Stimulated activated CD8-positive, alpha-beta memory T cell treated with anti-CD3 and anti-CD28 coated beads, Interleukin-12 subunit alpha, Interleukin-12 subunit beta, amount 100 ng/mL, for 24 hours (primary cell): Measurements from ENCODE around the gene STEEP1.

Experiments used
- DNase-seq: peaks from one replicate; pipeline ENCODE4 v3.0.0-alpha.2; 2020; ENCODE audit errors: extremely low read depth

The STEEP1 gene

GRCh38 chrX:119488749-119489148 lies 76.5 kb downstream of the STEEP1 start:
- no peak for DNase-seq
